GM06990 (cell line): Measurements from ENCODE around the gene METTL6.
A peak's percentile ranks its signal among the peaks of the same experiment; 100 is the strongest.

Experiments
- DNase-seq: peaks from one replicate; pipeline ENCODE4 v3.0.0-alpha.2; 2011; ENCODE audit not compliant: insufficient read length; ENCODE audit errors: extremely low read depth
- H3K27me3 ChIP-seq: replicated peaks from 2 replicates; pipeline ENCODE4 v1.6.0; 2011; ENCODE audit warnings: low read length; ENCODE audit not compliant: control insufficient read depth, insufficient read depth
- H3K36me3 ChIP-seq: 2 replicates; pipeline ENCODE4 v1.5.1; 2011; ENCODE audit warnings: low read length; ENCODE audit not compliant: control insufficient read depth, insufficient read depth
- H3K4me3 ChIP-seq: replicated peaks from 2 replicates; pipeline ENCODE4 v1.5.1; 2011; ENCODE audit warnings: low read depth, mild to moderate bottlenecking, control low read depth, low read length
- TF ChIP-seq, protein P1 (sequence below): IDR thresholded peaks from 2 replicates; pipeline ENCODE4 v1.5.1; 2011; ENCODE audit warnings: low read length, control low read depth, mild to moderate bottlenecking, inconsistent platforms; ENCODE audit not compliant: insufficient read depth, poor library complexity, severe bottlenecking

The METTL6 gene

DNA sequence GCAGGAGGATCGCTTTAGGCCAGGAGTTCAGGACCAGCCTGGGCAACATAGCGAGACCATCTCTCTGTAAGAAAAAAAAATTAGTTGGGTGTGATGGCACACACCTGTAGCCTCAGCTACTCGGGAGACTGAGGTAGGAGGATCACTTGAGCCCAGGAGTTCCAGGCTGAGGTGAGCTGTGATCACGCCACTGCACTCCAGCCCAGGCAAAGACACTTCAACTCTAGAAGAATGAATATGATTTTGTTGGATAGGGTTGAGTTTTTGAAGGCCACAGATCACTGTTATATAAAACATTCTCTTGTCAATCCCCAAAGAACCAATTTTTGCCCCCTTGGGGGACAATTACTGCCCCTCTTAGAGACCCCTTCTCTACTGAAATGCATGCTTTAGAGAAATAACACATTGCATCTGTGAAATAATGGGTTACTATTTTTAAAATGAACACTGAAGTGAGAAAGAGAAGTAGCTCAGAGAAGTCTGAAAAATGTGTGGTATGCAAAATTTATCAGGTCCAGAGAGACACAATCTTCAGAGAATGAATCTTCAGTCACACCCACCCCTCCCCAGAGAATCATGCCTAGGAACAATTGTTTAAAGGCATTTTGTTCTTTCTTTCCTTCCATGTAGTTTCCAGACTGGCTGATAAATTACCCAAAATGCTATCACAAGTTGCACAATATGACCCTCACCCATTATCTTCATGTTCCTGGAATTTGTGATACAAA is 42.7 kb downstream of the METTL6 start:
- peak; percentile 69 for DNase-seq
- H3K36me3 ChIP-seq: no peaks in the 10 kb centered on the region
- TF ChIP-seq, protein P1, sequence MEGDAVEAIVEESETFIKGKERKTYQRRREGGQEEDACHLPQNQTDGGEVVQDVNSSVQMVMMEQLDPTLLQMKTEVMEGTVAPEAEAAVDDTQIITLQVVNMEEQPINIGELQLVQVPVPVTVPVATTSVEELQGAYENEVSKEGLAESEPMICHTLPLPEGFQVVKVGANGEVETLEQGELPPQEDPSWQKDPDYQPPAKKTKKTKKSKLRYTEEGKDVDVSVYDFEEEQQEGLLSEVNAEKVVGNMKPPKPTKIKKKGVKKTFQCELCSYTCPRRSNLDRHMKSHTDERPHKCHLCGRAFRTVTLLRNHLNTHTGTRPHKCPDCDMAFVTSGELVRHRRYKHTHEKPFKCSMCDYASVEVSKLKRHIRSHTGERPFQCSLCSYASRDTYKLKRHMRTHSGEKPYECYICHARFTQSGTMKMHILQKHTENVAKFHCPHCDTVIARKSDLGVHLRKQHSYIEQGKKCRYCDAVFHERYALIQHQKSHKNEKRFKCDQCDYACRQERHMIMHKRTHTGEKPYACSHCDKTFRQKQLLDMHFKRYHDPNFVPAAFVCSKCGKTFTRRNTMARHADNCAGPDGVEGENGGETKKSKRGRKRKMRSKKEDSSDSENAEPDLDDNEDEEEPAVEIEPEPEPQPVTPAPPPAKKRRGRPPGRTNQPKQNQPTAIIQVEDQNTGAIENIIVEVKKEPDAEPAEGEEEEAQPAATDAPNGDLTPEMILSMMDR: no peak
- 0 out of 2 replicates have a peak overlapping the region, but pooled peaks have one; percentile 3 for H3K4me3 ChIP-seq
- no peaks in the 10 kb centered on the region for H3K27me3 ChIP-seq

DNA sequence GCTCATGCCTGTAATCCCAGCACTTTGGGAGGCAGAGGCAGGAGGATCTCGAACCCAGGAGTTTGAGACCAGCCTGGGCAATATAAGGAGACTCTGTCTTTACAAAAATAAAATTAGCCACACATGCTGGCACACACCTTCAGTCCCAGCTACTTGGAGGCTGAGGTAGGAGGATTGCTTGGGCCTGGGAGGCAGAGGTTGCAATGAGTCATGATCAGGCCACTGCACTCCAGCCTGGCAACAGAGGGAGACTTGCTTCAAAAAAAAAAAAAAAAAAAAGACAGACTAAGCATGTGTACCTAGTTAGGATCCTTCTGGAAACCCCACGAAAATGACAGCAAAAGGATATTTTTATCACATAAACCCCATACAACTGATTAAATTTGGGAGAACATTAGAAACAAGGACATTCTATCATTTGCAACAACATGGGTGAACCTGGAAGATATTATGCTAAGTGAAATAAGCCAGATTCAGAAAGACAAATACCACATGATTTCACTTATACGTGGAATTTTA is 44.9 kb downstream of the METTL6 start:
- DNase-seq: no peak
- H3K27me3 ChIP-seq: no peaks in the 10 kb centered on the region
- H3K4me3 ChIP-seq: no peak overlapping the region
- TF ChIP-seq, protein P1: no peak
- no peaks in the 10 kb centered on the region for H3K36me3 ChIP-seq

DNA sequence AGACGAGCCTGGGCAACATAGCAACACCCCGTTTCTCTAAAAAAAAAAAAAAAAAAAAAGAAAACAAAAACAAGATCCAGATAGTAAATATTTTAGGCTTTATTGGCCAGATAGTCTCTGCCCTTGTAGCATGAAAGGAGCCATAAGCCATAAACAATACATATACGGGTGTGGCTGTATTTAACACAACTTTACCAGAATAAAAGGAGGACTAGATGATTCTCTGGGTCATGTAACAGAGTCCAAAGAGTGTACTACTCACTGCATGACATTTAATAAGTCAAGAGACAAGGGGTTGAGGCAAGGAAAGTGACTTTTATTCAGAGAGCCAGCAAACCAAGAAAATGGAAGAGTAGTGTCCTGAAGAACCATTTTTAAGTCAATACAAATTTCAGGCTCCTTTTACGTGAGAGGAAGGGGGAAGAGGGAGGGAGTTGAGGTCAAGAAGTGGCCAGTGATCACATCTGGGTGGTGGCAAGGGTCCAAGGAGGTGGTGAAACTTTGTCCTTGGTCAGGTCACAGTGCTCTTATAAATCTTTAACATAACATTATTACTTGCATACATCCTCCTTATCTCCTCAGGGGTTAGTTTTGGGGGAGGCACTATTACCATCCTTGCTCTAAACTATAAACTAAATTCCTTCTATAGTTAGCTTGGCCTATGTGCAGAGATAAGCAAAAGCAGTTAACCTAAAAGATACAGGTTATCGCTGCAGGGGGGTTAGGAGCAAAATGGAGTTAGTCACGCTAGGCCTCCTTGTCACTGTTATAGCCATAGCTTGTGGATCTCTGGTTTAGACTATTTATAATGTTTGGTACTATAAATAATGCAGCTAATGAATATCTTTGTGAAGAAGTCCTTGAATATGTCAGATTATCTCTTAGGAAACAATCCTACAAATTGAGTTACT is 46.1 kb downstream of the METTL6 start:
- TF ChIP-seq, protein P1: no peak
- no peaks in the 10 kb centered on the region for H3K27me3 ChIP-seq
- H3K36me3 ChIP-seq: no peaks in the 10 kb centered on the region
- H3K4me3 ChIP-seq: no peak overlapping the region
- DNase-seq: no peak

DNA sequence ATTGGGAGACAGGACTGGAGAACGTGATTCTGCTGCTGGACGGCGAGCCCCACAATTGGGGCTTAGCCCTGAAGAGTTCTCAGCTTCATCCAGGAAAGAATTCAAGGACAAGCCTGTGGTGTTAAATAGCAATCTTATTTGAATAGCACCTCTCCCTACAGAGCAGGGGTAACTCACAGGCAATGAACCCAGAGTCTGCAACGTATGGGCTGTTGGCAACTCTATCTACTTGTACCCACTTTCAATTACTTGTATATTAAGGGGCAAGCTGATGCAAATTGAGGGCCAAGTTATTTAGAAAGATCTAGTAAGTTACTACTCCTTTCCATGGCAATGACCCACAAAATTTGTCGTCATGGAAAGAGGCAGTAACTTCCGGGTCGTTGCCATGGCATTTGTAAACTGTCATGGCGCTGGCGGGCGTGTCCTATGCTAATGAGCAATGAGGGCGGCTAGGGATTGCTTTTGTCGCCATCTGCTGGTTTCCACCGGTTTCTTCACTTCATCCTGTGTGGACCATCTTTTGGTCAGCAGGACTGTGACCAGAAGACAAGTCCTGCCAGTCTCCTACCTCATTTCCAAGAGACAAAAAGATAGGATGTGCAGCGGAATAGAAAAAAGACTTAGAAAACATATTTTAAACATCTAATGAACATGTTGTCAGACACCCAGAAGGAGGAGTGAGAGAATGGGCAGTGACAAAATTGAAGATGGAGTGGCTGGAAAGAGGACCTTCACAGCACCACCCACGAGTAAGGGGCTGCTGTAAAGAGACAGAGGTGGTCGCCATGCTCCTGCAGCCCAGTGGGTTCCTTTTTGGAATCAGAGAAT is 49.2 kb downstream of the METTL6 start:
- H3K4me3 ChIP-seq: no peak overlapping the region
- TF ChIP-seq, protein P1: peak; percentile 80
- DNase-seq: peak; percentile 77
- no peaks in the 10 kb centered on the region for H3K27me3 ChIP-seq
- H3K36me3 ChIP-seq: no peaks in the 10 kb centered on the region

DNA sequence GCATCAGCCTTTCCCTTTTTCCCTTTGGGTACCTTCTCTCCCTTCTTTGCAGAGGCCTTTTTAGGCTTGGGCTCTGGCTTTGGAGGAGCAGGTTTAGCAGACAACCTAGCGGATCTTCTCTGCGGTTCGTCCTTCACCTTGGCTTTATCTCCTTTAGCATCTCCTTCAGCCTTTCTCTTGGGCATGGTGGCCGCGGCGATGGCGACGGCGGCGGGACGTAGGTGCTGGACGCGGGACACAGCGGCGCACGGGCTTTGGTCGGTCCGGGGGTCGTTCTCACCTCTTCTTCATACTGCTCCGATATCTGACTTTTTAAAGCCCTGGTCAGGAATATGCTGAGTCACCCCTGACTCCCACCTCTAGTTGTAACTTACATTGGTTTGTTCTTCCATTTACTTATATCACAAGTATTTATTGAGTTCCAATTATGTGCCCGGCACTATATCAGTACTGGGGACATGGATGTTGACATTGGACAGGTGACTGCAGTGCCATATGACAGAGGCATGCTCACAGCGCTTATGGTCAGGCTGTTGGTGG is 51.8 kb downstream of the METTL6 start:
- no peaks in the 10 kb centered on the region for H3K27me3 ChIP-seq
- H3K4me3 ChIP-seq: no peak overlapping the region
- TF ChIP-seq, protein P1: no peak
- no peaks in the 10 kb centered on the region for H3K36me3 ChIP-seq
- DNase-seq: no peak
